Transverse colon (tissue), 4 donors: ENCODE measurements around the gene TRAFD1. TPM values are rescaled to one million over a fixed set of nuclear protein-coding genes. Genes with fewer than 3 reads are reported as not detected.

Experiments used
- DNase-seq: peaks from one replicate; pipeline ENCODE4 v3.0.0-alpha.2; 2019
- H3K27ac ChIP-seq, 4 donors: fragments of 200-600 bp; sonication (generic); 2 replicates each; pipeline ENCODE4 v1.5.1; 2016 to 2018; ENCODE audit warnings: inconsistent platforms in 4 of 4
- H3K27me3 ChIP-seq: fragments of 200-600 bp; sonication (generic); 2 replicates; pipeline ENCODE4 v1.5.1; 2017; ENCODE audit warnings: inconsistent platforms
- H3K36me3 ChIP-seq, 4 donors: fragments of 200-600 bp; sonication (generic); 2 replicates each; pipeline ENCODE4 v1.5.1; 2017 to 2019; ENCODE audit warnings: inconsistent platforms in 4 of 4
- H3K4me1 ChIP-seq, 4 donors: fragments of 200-600 bp; sonication (generic); 2 replicates each; pipeline ENCODE4 v1.5.1; 2017 to 2020; ENCODE audit warnings: inconsistent platforms in 4 of 4
- H3K4me3 ChIP-seq, 4 donors: fragments of 200-600 bp; sonication (generic); 1 replicate in 1 of 4; 2 replicates in 3 of 4; pipeline versions ENCODE4 v1.5.1 to v1.6.1; 2017 to 2019; ENCODE audit warnings: inconsistent platforms in 4 of 4
- H3K9me3 ChIP-seq, 2 donors: fragments of 200-600 bp; sonication (generic); 2 replicates each; pipeline ENCODE4 v1.5.1; 2017 to 2019; ENCODE audit warnings: inconsistent platforms in 2 of 2
- CTCF ChIP-seq, 5 experiments: fragments of 200-600 bp in 3 of 5; fragments of 450-650 bp in 2 of 5; sonication (generic) in 3 of 5; IDR thresholded peaks; 1 replicate in 2 of 5; 2 replicates in 3 of 5; pipeline ENCODE4 v1.5.1; 2016 to 2017; ENCODE audit warnings: antibody characterized with exemption in 5 of 5, inconsistent platforms in 3 of 5, mild to moderate bottlenecking in 2 of 5, moderate library complexity in 1 of 5
- EP300 ChIP-seq: sonication (generic); formaldehyde crosslinking; IDR thresholded peaks from one replicate; pipeline ENCODE4 v1.6.1; 2017; ENCODE audit warnings: antibody characterized with exemption, low read depth
- POLR2A ChIP-seq: fragments of 450-650 bp; IDR thresholded peaks from one replicate; pipeline ENCODE4 v1.6.1; 2016; ENCODE audit warnings: antibody characterized with exemption, mild to moderate bottlenecking, moderate library complexity
- POLR2AphosphoS5 ChIP-seq, 3 donors: sonication (generic); formaldehyde crosslinking; IDR thresholded peaks; one replicate each; pipeline ENCODE4 v1.6.1; 2016; ENCODE audit warnings: antibody characterized with exemption in 3 of 3
- WGBS, 2 donors: methylation state at CpG; one replicate each; pipeline ENCODE4 v1.1.5; 2018; ENCODE audit warnings: low coverage in 1 of 2; 5-methylcytosine and 5-hydroxymethylcytosine counted together
- in situ Hi-C, 4 donors: fragments of 200-750 bp; cut with MboI; loops; one replicate each; pipeline versions ENCODE4 v1.15.0 to v1.15.1; 2017; ENCODE audit warnings: low sequenced_read_pairs in 3 of 4, low pct_ligation_motif_present in 1 of 4, low pct_unique_long_range_greater_than_20kb in 1 of 4
- intact Hi-C: fragments of 100-400 bp; cut with DNase I; formaldehyde crosslinking; loops from one replicate; pipeline ENCODE4 v1.15.1; 2023; ENCODE audit warnings: low total_unique reads
- total RNA-seq, 4 donors: library from RNA; depleted of rRNA; stranded (reverse); fragments of >200 nt; gene quantifications; one replicate each; pipeline ENCODE4 v1.1.0, GENCODE V29; 2016

Gene TRAFD1
- total RNA-seq, 4 donors from 2014 or later = 15.3 to 36.8 (median 31.1) TPM

DNA sequence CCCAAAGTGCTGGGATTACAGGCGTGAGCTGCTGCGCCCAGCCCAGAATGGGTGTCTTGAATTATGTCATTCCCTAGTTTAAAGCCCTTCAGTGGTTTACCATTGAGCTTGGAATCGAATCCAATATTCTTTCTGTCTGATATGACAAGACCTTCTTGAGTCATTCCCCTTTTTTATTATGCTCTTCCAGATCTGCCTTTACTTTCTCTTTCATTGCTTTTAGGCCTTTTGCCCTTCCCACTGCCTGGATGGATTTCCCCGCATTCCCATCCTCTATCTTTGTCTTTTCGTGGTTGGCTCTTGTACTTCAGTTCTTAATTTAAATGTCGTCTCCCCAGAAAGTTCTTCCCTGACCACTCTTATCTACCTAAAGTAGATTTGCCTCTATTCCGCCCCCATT is 1.6 kb downstream of the TRAFD1 start:
- in situ Hi-C loops (no loop called here), intact Hi-C loops (no loop called here)
- no peak for TF ChIP-seq POLR2AphosphoS5 (IDR thresholded peaks at IDR 0.05)
- TF ChIP-seq EP300 = no peak
- TF ChIP-seq CTCF (IDR thresholded peaks at IDR 0.05) = no peak
- no peak for TF ChIP-seq POLR2A
- H3K27me3 ChIP-seq = no peaks in the 10 kb centered on the region
- no peak for DNase-seq
- WGBS, 2 donors = 71 to 77% methylated on average over 5 to 7 of the region's 7 CpGs
- peaks cover 0 to 7% (median 0%) of the 10 kb centered on the region in 4 donors for H3K36me3 ChIP-seq
- no peaks in the 10 kb centered on the region for H3K9me3 ChIP-seq
- H3K27ac ChIP-seq = peak overlapping the region; percentile 92 to 97 (median 95)
- H3K4me1 ChIP-seq = peaks cover 30 to 83% (median 52%) of the 10 kb centered on the region in 4 donors
- H3K4me3 ChIP-seq = peak overlapping the region in 2 of 4 donors; percentile 78

GRCh38 chr12:112130441-112130998 is 5.2 kb downstream of the TRAFD1 start:
- TF ChIP-seq CTCF (IDR thresholded peaks at IDR 0.05) (no peak), POLR2AphosphoS5 (IDR thresholded peaks at IDR 0.05) (no peak), EP300 (no peak), POLR2A (no peak)
- Histone ChIP-seq H3K9me3 (no peaks in the 10 kb centered on the region), H3K27ac (peak overlapping the region; percentile 80 to 97 (median 93)), H3K36me3 (peaks cover 0 to 20% (median 2%) of the 10 kb centered on the region in 4 donors), H3K4me1 (peaks cover 22 to 60% (median 47%) of the 10 kb centered on the region in 4 donors), H3K27me3 (no peaks in the 10 kb centered on the region), H3K4me3 (peak overlapping the region in 2 of 4 donors; percentile 2 to 32)
- in situ Hi-C loops (no loop called here), intact Hi-C loops (no loop called here)
- 2 to 11% methylated on average over 1 to 2 of the region's 2 CpGs for WGBS, 2 donors
- no peak for DNase-seq

- no peak for TF ChIP-seq CTCF (IDR thresholded peaks at IDR 0.05)
- no peak for TF ChIP-seq POLR2AphosphoS5 (IDR thresholded peaks at IDR 0.05)
- no peak for TF ChIP-seq EP300
- no peak for TF ChIP-seq POLR2A
- H3K27ac ChIP-seq = peak overlapping the region; percentile 80 to 97 (median 93)
- H3K27me3 ChIP-seq = no peaks in the 10 kb centered on the region
These were observed 6.3 kb downstream of the TRAFD1 start for GRCh38 chr12:112131686-112132085.

DNA sequence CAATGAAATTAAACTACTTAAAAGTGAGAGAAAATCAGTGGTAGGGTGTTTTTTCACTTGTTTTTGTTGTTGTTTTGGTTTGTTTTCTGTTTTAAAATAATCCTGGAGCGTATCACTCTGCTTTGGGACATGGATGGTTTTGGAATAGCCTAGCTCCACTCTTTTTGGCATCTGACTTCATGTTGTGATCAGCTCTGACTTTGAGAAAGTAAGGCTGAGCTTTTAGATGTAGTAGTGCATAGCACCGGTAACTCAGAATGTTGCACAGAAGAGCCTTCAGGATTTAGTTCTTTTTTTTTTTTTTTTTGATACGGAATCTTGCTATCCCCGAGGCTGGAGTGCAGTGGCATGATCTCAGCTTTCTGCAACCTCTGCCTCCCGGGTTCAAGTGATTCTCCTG is 8.1 kb downstream of the TRAFD1 start:
- H3K27ac ChIP-seq = no peak overlapping the region
- intact Hi-C loops (no loop called here), in situ Hi-C loops (no loop called here)
- no peaks in the 10 kb centered on the region for H3K27me3 ChIP-seq
- no peaks in the 10 kb centered on the region for H3K9me3 ChIP-seq
- peaks cover 16 to 36% (median 28%) of the 10 kb centered on the region in 4 donors for H3K4me1 ChIP-seq
- TF ChIP-seq POLR2A (no peak), POLR2AphosphoS5 (IDR thresholded peaks at IDR 0.05) (no peak), CTCF (IDR thresholded peaks at IDR 0.05) (no peak), EP300 (no peak)
- DNase-seq = no peak
- peaks cover 0 to 48% (median 16%) of the 10 kb centered on the region in 4 donors for H3K36me3 ChIP-seq
- WGBS, 2 donors = 90 to 95% methylated on average over 5 of the region's 5 CpGs
- no peak overlapping the region for H3K4me3 ChIP-seq

More at GRCh38 chr12:112131686-112132085, 6.3 kb downstream of the TRAFD1 start:
- intact Hi-C loops = no loop called here
- Histone ChIP-seq H3K4me1 (peaks cover 18 to 54% (median 40%) of the 10 kb centered on the region in 4 donors), H3K36me3 (peaks cover 0 to 31% (median 8%) of the 10 kb centered on the region in 4 donors), H3K4me3 (no peak overlapping the region), H3K9me3 (no peaks in the 10 kb centered on the region)
- no peak for DNase-seq
- in situ Hi-C loops = no loop called here
- WGBS, 2 donors = 67 to 70% methylated on average over 1 of the region's 1 CpG
